Right lobe of liver (tissue), 6 donors: Measurements from ENCODE around the gene LYST. TPM values are rescaled to one million over a fixed set of nuclear protein-coding genes. Genes with fewer than 3 reads are reported as not detected.

Source experiments
- ATAC-seq, 4 donors: fragments of 200-7000 bp; cut with Tn5 transposase; one replicate each; pipeline ENCODE4 v1.9.1; 2020; ENCODE audit warnings: mild to moderate bottlenecking in 4 of 4, moderate library complexity in 4 of 4
- DNase-seq, 3 donors: peaks; one replicate each; pipeline ENCODE4 v3.0.0-alpha.2; 2020
- H3K27ac ChIP-seq, 3 donors: fragments of 200-600 bp; one replicate each; pipeline ENCODE4 v1.8.0; 2022
- H3K27me3 ChIP-seq, 2 donors: fragments of 200-600 bp; one replicate each; pipeline ENCODE4 v1.8.0; 2022
- H3K36me3 ChIP-seq, 4 donors: fragments of 200-600 bp; sonication (generic) in 1 of 4; one replicate each; pipeline versions ENCODE4 v1.5.1 to v1.8.0; 2017 to 2022; ENCODE audit warnings: control low read depth in 1 of 4
- H3K4me1 ChIP-seq, 4 donors: fragments of 200-600 bp; sonication (generic) in 1 of 4; one replicate each; pipeline versions ENCODE4 v1.5.1 to v1.8.0; 2017 to 2022; ENCODE audit warnings: control low read depth in 1 of 4
- H3K4me3 ChIP-seq, 3 donors: fragments of 200-600 bp; one replicate each; pipeline ENCODE4 v1.8.0; 2022
- H3K9me3 ChIP-seq, 4 donors: fragments of 200-600 bp; sonication (generic) in 1 of 4; one replicate each; pipeline versions ENCODE4 v1.5.1 to v1.8.0; 2017 to 2022; ENCODE audit warnings: control low read depth in 1 of 4
- POLR2A ChIP-seq: fragments of 450-650 bp; IDR thresholded peaks from one replicate; pipeline ENCODE4 v1.6.1; 2017; ENCODE audit warnings: antibody characterized with exemption, mild to moderate bottlenecking
- WGBS: methylation state at CpG from one replicate; pipeline ENCODE4 v1.1.6; 2018; ENCODE audit warnings: low coverage, low lambda C conversion rate; ENCODE audit not compliant: insufficient coverage; ENCODE audit errors: missing lambda C conversion rate; 5-methylcytosine and 5-hydroxymethylcytosine counted together
- intact Hi-C, 2 donors: fragments of 100-400 bp; cut with DNase I; formaldehyde crosslinking; loops; one replicate each; pipeline versions ENCODE4 v1.11.2 to v1.14.1; 2022
- total RNA-seq, 6 experiments: library from RNA; depleted of rRNA in 2 of 6; stranded (reverse); fragments of >200 nt in 2 of 6; fragmentation: NEBNext Ultra II Directional in 3 of 6; extraction: Animal tissue kit (Norgen Biotek cat#: 25700) in 3 of 6; gene quantifications; one replicate each; pipeline versions ENCODE4 v1.1.0 to v1.2.4, GENCODE V29; 2016 to 2023
- TF ChIP-seq, protein P1 (sequence below), 4 donors: fragments of 200-600 bp in 3 of 4; fragments of 450-650 bp in 1 of 4; IDR thresholded peaks; one replicate each; pipeline versions ENCODE4 v1.5.1 to v1.8.0; 2016 to 2022; ENCODE audit warnings: antibody characterized with exemption in 4 of 4, mild to moderate bottlenecking in 2 of 4
- donor health status: DM: no; HTN: yes; CAD: no.
- donor health status: DM: no; HTN: no; CAD: no.
- donor health status: DM: no; HTN: no; CAD: no.
- donor health status: DM: no; HTN: yes; CAD: no.
- donor health status: DM: no; HTN: yes; CAD: no.

LYST gene
- total RNA-seq, 6 experiments from 2014 or later = 9.0 to 16.6 (median 12.5) TPM

DNA sequence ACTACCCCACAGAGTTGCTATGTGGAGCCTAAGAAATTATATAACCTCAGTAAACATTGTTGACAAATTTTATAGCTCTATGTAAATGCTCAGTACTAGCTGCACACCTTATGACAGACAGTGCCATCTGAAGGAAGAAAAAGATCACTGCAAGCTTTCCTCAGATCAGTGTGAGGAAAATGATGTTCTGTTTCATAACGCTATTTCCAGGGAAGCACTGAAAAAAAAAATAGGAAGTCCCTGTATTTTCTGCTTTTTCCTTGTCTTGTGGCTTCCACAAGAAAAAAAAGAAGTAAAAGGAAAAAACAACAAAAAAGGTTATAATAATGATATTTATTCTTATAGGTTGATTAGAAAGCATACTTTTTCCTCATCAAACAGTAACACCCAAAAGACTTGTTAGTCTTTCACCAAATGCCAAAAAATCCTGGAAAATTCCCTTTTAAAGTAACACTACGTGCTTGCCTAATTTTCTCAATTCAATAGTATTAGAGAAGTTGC, 23.2 kb downstream of the LYST start:
- WGBS = 12% methylated on average over 2 of the region's 2 CpGs

GRCh38 chr1:235841938-235842545, 24.7 kb downstream of the LYST start:
- WGBS = 70% methylated on average over 1 of the region's 1 CpG
- DNase-seq = no peak
- Histone ChIP-seq H3K36me3 (no peaks in the 10 kb centered on the region), H3K9me3 (no peaks in the 10 kb centered on the region), H3K27me3 (no peaks in the 10 kb centered on the region), H3K27ac (no peak overlapping the region), H3K4me1 (peaks cover 0 to 15% (median 7%) of the 10 kb centered on the region in 4 donors), H3K4me3 (no peak overlapping the region)
- intact Hi-C loops = no loop called here
- no peak for TF ChIP-seq POLR2A
- TF ChIP-seq, protein P1, sequence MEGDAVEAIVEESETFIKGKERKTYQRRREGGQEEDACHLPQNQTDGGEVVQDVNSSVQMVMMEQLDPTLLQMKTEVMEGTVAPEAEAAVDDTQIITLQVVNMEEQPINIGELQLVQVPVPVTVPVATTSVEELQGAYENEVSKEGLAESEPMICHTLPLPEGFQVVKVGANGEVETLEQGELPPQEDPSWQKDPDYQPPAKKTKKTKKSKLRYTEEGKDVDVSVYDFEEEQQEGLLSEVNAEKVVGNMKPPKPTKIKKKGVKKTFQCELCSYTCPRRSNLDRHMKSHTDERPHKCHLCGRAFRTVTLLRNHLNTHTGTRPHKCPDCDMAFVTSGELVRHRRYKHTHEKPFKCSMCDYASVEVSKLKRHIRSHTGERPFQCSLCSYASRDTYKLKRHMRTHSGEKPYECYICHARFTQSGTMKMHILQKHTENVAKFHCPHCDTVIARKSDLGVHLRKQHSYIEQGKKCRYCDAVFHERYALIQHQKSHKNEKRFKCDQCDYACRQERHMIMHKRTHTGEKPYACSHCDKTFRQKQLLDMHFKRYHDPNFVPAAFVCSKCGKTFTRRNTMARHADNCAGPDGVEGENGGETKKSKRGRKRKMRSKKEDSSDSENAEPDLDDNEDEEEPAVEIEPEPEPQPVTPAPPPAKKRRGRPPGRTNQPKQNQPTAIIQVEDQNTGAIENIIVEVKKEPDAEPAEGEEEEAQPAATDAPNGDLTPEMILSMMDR (IDR thresholded peaks at IDR 0.05) = no peak
- ATAC-seq = no peak

More for the DNA sequence above, 23.2 kb downstream of the LYST start:
- H3K36me3 ChIP-seq = no peaks in the 10 kb centered on the region
- H3K27me3 ChIP-seq = no peaks in the 10 kb centered on the region
- peak; percentile 81 to 91 (median 90) for ATAC-seq
- H3K4me1 ChIP-seq = peaks cover 0 to 15% (median 7%) of the 10 kb centered on the region in 4 donors
- no peak overlapping the region for H3K4me3 ChIP-seq
- no peaks in the 10 kb centered on the region for H3K9me3 ChIP-seq
- intact Hi-C loops = no loop called here
- TF ChIP-seq, protein P1 (IDR thresholded peaks at IDR 0.05) = peak; percentile 43 to 64 (median 59)
- TF ChIP-seq POLR2A = no peak
- DNase-seq = no peak
- H3K27ac ChIP-seq = no peak overlapping the region

DNA sequence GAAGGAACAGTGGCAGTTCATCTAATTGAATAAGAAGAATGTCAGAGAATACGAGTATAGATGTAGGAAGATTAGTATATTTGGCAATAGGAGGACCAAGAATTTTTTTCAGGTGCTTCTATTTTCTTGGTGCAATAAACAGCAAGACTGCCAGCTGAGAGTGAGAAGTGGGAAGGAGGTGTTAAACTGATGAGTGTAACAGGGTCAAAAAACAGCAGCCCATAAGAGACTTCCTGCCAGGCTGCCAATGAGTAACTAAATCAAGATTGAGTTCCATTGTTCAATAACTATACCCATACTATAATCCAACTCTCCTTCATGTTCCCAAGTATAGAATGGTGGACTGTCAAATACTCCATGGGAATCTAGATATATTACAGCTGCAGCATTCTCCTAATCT, 28.7 kb downstream of the LYST start:
- 42% methylated on average over 1 of the region's 1 CpG for WGBS
- Histone ChIP-seq H3K9me3 (no peaks in the 10 kb centered on the region), H3K36me3 (no peaks in the 10 kb centered on the region), H3K4me3 (no peak overlapping the region), H3K27ac (no peak overlapping the region), H3K27me3 (no peaks in the 10 kb centered on the region), H3K4me1 (peaks cover 0 to 3% (median 0%) of the 10 kb centered on the region in 4 donors)
- TF ChIP-seq, protein P1 (IDR thresholded peaks at IDR 0.05) = no peak
- TF ChIP-seq POLR2A = no peak
- intact Hi-C loops = no loop called here
- ATAC-seq (no peak), DNase-seq (no peak)

GRCh38 chr1:235835226-235835625, 31.5 kb downstream of the LYST start:
- no peaks in the 10 kb centered on the region for H3K27me3 ChIP-seq
- no peaks in the 10 kb centered on the region for H3K9me3 ChIP-seq
- intact Hi-C loops = no loop called here
- WGBS = no CpG with 5 or more reads among the region's 4 CpGs
- ATAC-seq (peak; percentile 89 to 94 (median 93)), DNase-seq (peak in 2 of 3 donors; percentile 33 to 63)
- peaks cover 0 to under 1% (median 0%) of the 10 kb centered on the region in 4 donors for H3K36me3 ChIP-seq
- H3K4me3 ChIP-seq = peak overlapping the region; percentile 3 to 43 (median 39)
- peak overlapping the region; percentile 13 to 69 (median 47) for H3K27ac ChIP-seq
- TF ChIP-seq POLR2A = no peak
- TF ChIP-seq, protein P1 (IDR thresholded peaks at IDR 0.05) = peak in 3 of 4 donors; percentile 9 to 19 (median 15)
- peaks cover 0 to 3% (median 0%) of the 10 kb centered on the region in 4 donors for H3K4me1 ChIP-seq
